Smooth muscle cell (in vitro differentiated cells): ENCODE results near the gene MMD. TPM values are rescaled to one million over a fixed set of nuclear protein-coding genes. Genes with fewer than 3 reads are reported as not detected.

Source experiments
- DNase-seq: peaks from one replicate; lab custom pipeline; 2025; ENCODE audit not compliant: unreplicated experiment; lab: John Stamatoyannopoulos, UW
- H2AFZ ChIP-seq: fragments of 200-600 bp; sonication (generic); 2 replicates; pipeline ENCODE4 v1.6.0; 2016; ENCODE audit warnings: antibody characterized with exemption, low read depth, mild to moderate bottlenecking
- H3F3A ChIP-seq: fragments of 200-600 bp; sonication (generic); 2 replicates; pipeline ENCODE4 v1.6.0; 2017; ENCODE audit warnings: antibody characterized with exemption, low read depth
- H3K27ac ChIP-seq: fragments of 200-600 bp; sonication (generic); 2 replicates; pipeline ENCODE4 v1.5.1; 2016; ENCODE audit warnings: low read depth, mild to moderate bottlenecking
- H3K27me3 ChIP-seq: fragments of 200-600 bp; sonication (generic); 2 replicates; pipeline ENCODE4 v1.6.1; 2016; ENCODE audit warnings: low read depth, mild to moderate bottlenecking
- H3K36me3 ChIP-seq: fragments of 200-600 bp; sonication (generic); 2 replicates; pipeline ENCODE4 v1.5.1; 2016; ENCODE audit warnings: low read depth
- H3K4me1 ChIP-seq: fragments of 200-600 bp; sonication (generic); 2 replicates; pipeline ENCODE4 v1.5.1; 2016; ENCODE audit warnings: low read depth
- H3K4me2 ChIP-seq: fragments of 200-600 bp; sonication (generic); 2 replicates; pipeline ENCODE4 v1.6.0; 2016; ENCODE audit warnings: mild to moderate bottlenecking
- H3K4me3 ChIP-seq: fragments of 200-600 bp; sonication (generic); 2 replicates; pipeline ENCODE4 v1.5.1; 2016; ENCODE audit warnings: mild to moderate bottlenecking
- H3K79me2 ChIP-seq: fragments of 200-600 bp; sonication (generic); 2 replicates; pipeline ENCODE4 v1.6.0; 2016; ENCODE audit warnings: low read depth, mild to moderate bottlenecking
- H3K9ac ChIP-seq: fragments of 200-600 bp; sonication (generic); 2 replicates; pipeline ENCODE4 v1.6.0; 2016; ENCODE audit warnings: low read depth
- H3K9me3 ChIP-seq: fragments of 200-600 bp; sonication (generic); replicated peaks from 2 replicates; pipeline ENCODE4 v1.5.1; 2016; ENCODE audit warnings: low read depth
- H4K20me1 ChIP-seq: fragments of 200-600 bp; sonication (generic); 2 replicates; pipeline ENCODE4 v1.6.0; 2016; ENCODE audit warnings: low read depth
- CTCF ChIP-seq: fragments of 200-600 bp; sonication (generic); IDR thresholded peaks from 2 replicates; pipeline ENCODE4 v1.5.1; 2017; ENCODE audit warnings: borderline replicate concordance, mild to moderate bottlenecking, antibody characterized with exemption; ENCODE audit not compliant: insufficient read depth, poor library complexity, severe bottlenecking
- WGBS: methylation state at CpG from one replicate; pipeline ENCODE4 v1.1.7; 2016; ENCODE audit warnings: low lambda C conversion rate; 5-methylcytosine and 5-hydroxymethylcytosine counted together
- polyA plus RNA-seq: library from polyadenylated mRNA; unstranded; fragments of >200 nt; fragmentation: Nextera tagmentation; extraction: Ambion mirVana; gene quantifications from 2 replicates; pipeline ENCODE4 v1.2.1, GENCODE V29; 2016
- total RNA-seq: library from RNA; depleted of rRNA; stranded (reverse); fragments of >200 nt; gene quantifications from 2 replicates; pipeline ENCODE4 v1.2.3, GENCODE V29; 2014

Gene MMD
- total and polyA plus RNA-seq, 2 experiments from 2014 or later, result 18.0 to 19.6 TPM

- Histone ChIP-seq H3K9ac (no peak overlapping the region), H3K4me3 (no peak overlapping the region), H3F3A (peaks cover 8% of the 10 kb centered on the region), H3K9me3 (no peaks in the 10 kb centered on the region), H3K27ac (no peak overlapping the region), H3K4me1 (peaks cover 19% of the 10 kb centered on the region), H4K20me1 (no peaks in the 10 kb centered on the region), H2AFZ (no peak overlapping the region), H3K36me3 (no peaks in the 10 kb centered on the region), H3K79me2 (no peaks in the 10 kb centered on the region), H3K4me2 (no peak overlapping the region), H3K27me3 (no peaks in the 10 kb centered on the region)
- 92% methylated on average over 4 of the region's 4 CpGs for WGBS
- DNase-seq, result no peak
- no peak for TF ChIP-seq CTCF
Measured at GRCh38 chr17:55436224-55437158, 14.9 kb upstream of the MMD start.

- Histone ChIP-seq H3K27ac (no peak overlapping the region), H3K9me3 (no peaks in the 10 kb centered on the region), H3K27me3 (no peaks in the 10 kb centered on the region), H3K9ac (no peak overlapping the region), H3K36me3 (no peaks in the 10 kb centered on the region), H3F3A (peaks cover 8% of the 10 kb centered on the region), H3K4me2 (no peak overlapping the region), H4K20me1 (no peaks in the 10 kb centered on the region), H3K4me1 (peaks cover 19% of the 10 kb centered on the region), H2AFZ (no peak overlapping the region), H3K4me3 (no peak overlapping the region), H3K79me2 (no peaks in the 10 kb centered on the region)
- no peak for TF ChIP-seq CTCF
- WGBS, result 72% methylated on average over 4 of the region's 4 CpGs
- DNase-seq, result no peak
Measured at GRCh38 chr17:55435408-55435807, 13.8 kb upstream of the MMD start.

- WGBS, result 46% methylated on average over 1 of the region's 1 CpG
- DNase-seq, result no peak
- no peaks in the 10 kb centered on the region for H3K36me3 ChIP-seq
- no peaks in the 10 kb centered on the region for H3K27me3 ChIP-seq
- H3F3A ChIP-seq, result peaks cover 8% of the 10 kb centered on the region
- no peak for TF ChIP-seq CTCF
- H3K9ac ChIP-seq, result no peak overlapping the region
- peaks cover 19% of the 10 kb centered on the region for H3K4me1 ChIP-seq
- no peak overlapping the region for H3K4me2 ChIP-seq
- no peak overlapping the region for H2AFZ ChIP-seq
- H4K20me1 ChIP-seq, result no peaks in the 10 kb centered on the region
- no peaks in the 10 kb centered on the region for H3K79me2 ChIP-seq
- no peaks in the 10 kb centered on the region for H3K9me3 ChIP-seq
- peak overlapping the region; percentile 86 for H3K27ac ChIP-seq
- no peak overlapping the region for H3K4me3 ChIP-seq
Measured at GRCh38 chr17:55434721-55435120, 13.1 kb upstream of the MMD start.
